Right lobe of liver (tissue), 4 donors: ENCODE data around the gene CLDN22.

Experiments used
- CTCF ChIP-seq, 4 donors: fragments of 200-600 bp in 3 of 4; fragments of 450-650 bp in 1 of 4; IDR thresholded peaks; one replicate each; pipeline versions ENCODE4 v1.5.1 to v1.8.0; 2016 to 2022; ENCODE audit warnings: antibody characterized with exemption in 4 of 4, mild to moderate bottlenecking in 2 of 4
- POLR2A ChIP-seq: fragments of 450-650 bp; IDR thresholded peaks from one replicate; pipeline ENCODE4 v1.6.1; 2017; ENCODE audit warnings: antibody characterized with exemption, mild to moderate bottlenecking
- donor health status: DM: no; HTN: no; CAD: no.
- donor health status: DM: no; HTN: no; CAD: no.
- donor health status: DM: no; HTN: yes; CAD: no.

- TF ChIP-seq CTCF (IDR thresholded peaks at IDR 0.05) = no peak
- no peak for TF ChIP-seq POLR2A
Measured at GRCh38 chr4:183314806-183315205, 5.3 kb downstream of the CLDN22 start.
